ENCODE measurements around the gene HMSD. TPM values are rescaled to one million over a fixed set of nuclear protein-coding genes. Genes with fewer than 3 reads are reported as not detected.

HMSD gene
- total and polyA plus RNA-seq, 2 experiments from 2014 or later = 2.6 to 25.1 TPM

GRCh38 chr18:63909870-63910269, 39.2 kb upstream of the HMSD start:
- no peaks in the 10 kb centered on the region for H3F3A ChIP-seq (replicated peaks; ENCODE audit: low read depth)
- H3K4me3 Mint-ChIP-seq = no peak overlapping the region
- H3K36me3 Mint-ChIP-seq (ENCODE audit: low read depth) = peaks cover 5% of the 10 kb centered on the region; the same call in 1 of the 3 replicates
- H4K20me1 ChIP-seq (replicated peaks; ENCODE audit: insufficient read depth) = no peaks in the 10 kb centered on the region
- peaks cover 8% of the 10 kb centered on the region; the same call in 1 of the 2 replicates for H3K9me2 ChIP-seq (ENCODE audit: insufficient read depth)
- TF ChIP-seq STAT1 (IDR thresholded peaks at IDR 0.05; ENCODE audit: unreplicated experiment) = no peak
- TF ChIP-seq CREB1 (CRISPR knock-in tag; IDR thresholded peaks at IDR 0.05; ENCODE audit: low read depth) = no peak
- no peak for TF ChIP-seq ETS1 (IDR thresholded peaks at IDR 0.05)
- TF ChIP-seq ZNF331 (CRISPR knock-in tag; IDR thresholded peaks at IDR 0.05; ENCODE audit: low read depth) = no peak
- no peak for TF ChIP-seq ZNF462 (CRISPR knock-in tag; IDR thresholded peaks at IDR 0.05)
- no peak for TF ChIP-seq REST (IDR thresholded peaks at IDR 0.05; ENCODE audit: unreplicated experiment)
- no peak for TF ChIP-seq ZNF114 (CRISPR knock-in tag; IDR thresholded peaks at IDR 0.05)
- TF ChIP-seq NANOG (IDR thresholded peaks at IDR 0.05; ENCODE audit: borderline replicate concordance) = no peak
- TF ChIP-seq EZH2 (IDR thresholded peaks at IDR 0.05; ENCODE audit: low read depth, unreplicated experiment) = no peak
- DNase-seq (ENCODE audit: low spot score) (no peak), ATAC-seq (no peak)
- no peak overlapping the region for H3K27ac Mint-ChIP-seq
- peaks cover 11% of the 10 kb centered on the region for H3K4me1 ChIP-seq (ENCODE audit: insufficient read depth)
- no peak overlapping the region for H3K4me2 ChIP-seq
- peaks cover 11% of the 10 kb centered on the region; the same call in 2 of the 3 replicates for H3K4me1 Mint-ChIP-seq
- no peaks in the 10 kb centered on the region for H3K79me2 ChIP-seq (replicated peaks; ENCODE audit: insufficient read depth)
- H3K4me3 ChIP-seq = no peak overlapping the region
- peaks cover 6% of the 10 kb centered on the region; the same call in 2 of the 3 replicates for H3K9me3 Mint-ChIP-seq
- H3K27me3 ChIP-seq (ENCODE audit: insufficient read depth) = no peaks in the 10 kb centered on the region
- no peaks in the 10 kb centered on the region for H3K36me3 ChIP-seq (ENCODE audit: insufficient read depth)
- H3K27ac ChIP-seq (ENCODE audit: low read depth) = no peak overlapping the region
- H3K27me3 Mint-ChIP-seq (ENCODE audit: insufficient read depth, low read depth, poor library complexity) = no peaks in the 10 kb centered on the region
- H2AFZ ChIP-seq = no peak overlapping the region
